T-helper 1 cell treated with Interleukin-12 subunit alpha and Interleukin-12 subunit beta and Interleukin-4 antibody, amounts not matched to agents 30 ng/mL and 1 ng/mL, for 36 hours (primary cell): ENCODE measurements around the gene TNFAIP1. TPM values are rescaled to one million over a fixed set of nuclear protein-coding genes. Genes with fewer than 3 reads are reported as not detected.

ENCODE experiments used
- intact Hi-C: fragments of 100-400 bp; cut with micrococcal nuclease; formaldehyde crosslinking; loops from one replicate; pipeline ENCODE4 v1.15.1; 2024
- total RNA-seq: library from RNA; stranded (reverse); gene quantifications from 2 replicates; pipeline ENCODE4 v1.2.3, GENCODE V29; 2022

The TNFAIP1 gene
- total RNA-seq, 1 donor from 2014 or later, result 32.4 TPM

- intact Hi-C loops, result no loop called here
Measured at GRCh38 chr17:28394337-28395116, 59.0 kb downstream of the TNFAIP1 start.

GRCh38 chr17:28395426-28395825 lies 59.9 kb downstream of the TNFAIP1 start:
- intact Hi-C loops, result no loop called here

GRCh38 chr17:28395968-28396367 lies 60.4 kb downstream of the TNFAIP1 start:
- intact Hi-C loops, result no loop called here

Other genes starting within 250 kb of the TNFAIP1 start
- 26.9 and 30.3 TPM in 2 replicates for gene TMEM97, start 16.6 kb upstream of the TNFAIP1 start, total RNA-seq
- gene IFT20, start 289 bp upstream of the TNFAIP1 start, total RNA-seq, result 23.4 and 23.6 TPM in 2 replicates
- 68.3 and 70.8 TPM in 2 replicates for gene POLDIP2, start 21.8 kb downstream of the TNFAIP1 start, total RNA-seq
- gene SEBOX, start 29.4 kb downstream of the TNFAIP1 start, total RNA-seq, result not detected in 2 replicates
- 0.12 and 0.41 TPM in 2 replicates for gene VTN, start 34.5 kb downstream of the TNFAIP1 start, total RNA-seq
- gene SARM1, start 35.9 kb downstream of the TNFAIP1 start, total RNA-seq, result 29.1 and 29.8 TPM in 2 replicates
- gene SLC46A1, start 70.5 kb downstream of the TNFAIP1 start, total RNA-seq, result 2.3 and 2.9 TPM in 2 replicates
- not detected in 2 replicates for gene SLC13A2, start 137.9 kb downstream of the TNFAIP1 start, total RNA-seq
- not detected in 2 replicates for gene FOXN1, start 170.6 kb downstream of the TNFAIP1 start, total RNA-seq
- gene UNC119, start 216.9 kb downstream of the TNFAIP1 start, total RNA-seq, result 138 and 160 TPM in 2 replicates
- 71.9 and 73.6 TPM in 2 replicates for gene PIGS, start 235.8 kb downstream of the TNFAIP1 start, total RNA-seq
- 142 and 146 TPM in 2 replicates for gene ALDOC, start 241.1 kb downstream of the TNFAIP1 start, total RNA-seq